B cell (primary cell): ENCODE measurements around the gene TMBIM6. TPM values are rescaled to one million over a fixed set of nuclear protein-coding genes. Genes with fewer than 3 reads are reported as not detected.

Experiments
- ATAC-seq: fragments of 200-7000 bp; cut with Tn5 transposase; one replicate; pipeline ENCODE4 v1.10.0; 2021; ENCODE audit warnings: low read depth, mild to moderate bottlenecking, moderate number of reproducible peaks, moderate library complexity
- CTCF ChIA-PET: fragments of 350-600 bp; sonication (Branson Sonifier 250); formaldehyde crosslinking; loops from one replicate; lab custom pipeline; 2021; ENCODE audit warnings: antibody characterized with exemption, inconsistent platforms; lab: Charles Lee
- POLR2A ChIA-PET: fragments of 350-600 bp; sonication (Branson Sonifier 250); formaldehyde crosslinking; loops from one replicate; lab custom pipeline; 2021; ENCODE audit warnings: antibody characterized with exemption; lab: Charles Lee
- DNase-seq: peaks from one replicate; pipeline ENCODE4 v3.0.0; 2013
- H2AFZ ChIP-seq: 2 replicates; pipeline ENCODE4 v1.6.1; 2012; ENCODE audit warnings: mild to moderate bottlenecking, low read depth, low read length; ENCODE audit not compliant: insufficient read depth, poor library complexity, severe bottlenecking
- H3K27ac ChIP-seq, 2 donors: 1 replicate in 1 of 2; 2 replicates in 1 of 2; pipeline ENCODE4 v1.5.1; 2012 to 2013; ENCODE audit warnings: low read length in 2 of 2, mild to moderate bottlenecking in 2 of 2, moderate library complexity in 1 of 2
- H3K27me3 ChIP-seq, 4 experiments: fragments of 200-600 bp in 1 of 4; sonication (generic) in 1 of 4; replicated peaks in 1 of 4; 1 replicate in 2 of 4; 2 replicates in 2 of 4; pipeline versions ENCODE4 v1.6.1 to v1.7.0; 2013 to 2016; ENCODE audit warnings: low read length in 3 of 4, mild to moderate bottlenecking in 2 of 4, mixed read lengths in 1 of 4, moderate library complexity in 1 of 4; ENCODE audit not compliant: insufficient read depth in 4 of 4, control insufficient read depth in 3 of 4; ENCODE audit errors: control extremely low read depth in 1 of 4
- H3K36me3 ChIP-seq, 2 experiments: replicated peaks in 1 of 2; 1 replicate in 1 of 2; 2 replicates in 1 of 2; pipeline versions ENCODE4 v1.6.1 to v1.7.1; 2013; ENCODE audit warnings: low read length in 1 of 2; ENCODE audit not compliant: insufficient read depth in 2 of 2, control insufficient read depth in 1 of 2; ENCODE audit errors: control extremely low read depth in 1 of 2, extremely low read depth in 1 of 2
- H3K4me1 ChIP-seq, 2 donors: fragments of 200-600 bp in 1 of 2; sonication (generic) in 1 of 2; 1 replicate in 1 of 2; 2 replicates in 1 of 2; pipeline versions ENCODE4 v1.5.1 to v1.6.1; 2013 to 2017; ENCODE audit warnings: low read length in 2 of 2; ENCODE audit not compliant: control insufficient read depth in 2 of 2, insufficient read depth in 2 of 2
- H3K4me2 ChIP-seq: replicated peaks from 2 replicates; pipeline ENCODE3; 2012; ENCODE audit warnings: mild to moderate bottlenecking, low read depth, low read length; ENCODE audit not compliant: poor library complexity, severe bottlenecking
- H3K4me3 ChIP-seq, 5 experiments: fragments of 200-600 bp in 1 of 5; sonication (generic) in 1 of 5; 1 replicate in 3 of 5; 2 replicates in 2 of 5; pipeline versions ENCODE4 v1.5.1 to v1.7.0; 2011 to 2016; ENCODE audit warnings: low read length in 4 of 5, mild to moderate bottlenecking in 4 of 5, low read depth in 2 of 5, control low read depth in 1 of 5, moderate library complexity in 1 of 5; ENCODE audit not compliant: insufficient read depth in 1 of 5; ENCODE audit errors: control extremely low read depth in 1 of 5, extremely low read depth in 1 of 5
- H3K79me2 ChIP-seq: fragments of 200-600 bp; sonication (generic); one replicate; pipeline ENCODE4 v1.6.0; 2016; ENCODE audit warnings: low read length; ENCODE audit not compliant: control insufficient read depth, insufficient read depth
- H3K9ac ChIP-seq: fragments of 200-600 bp; sonication (generic); 2 replicates; pipeline ENCODE4 v1.6.1; 2017; ENCODE audit warnings: mild to moderate bottlenecking, low read length, moderate library complexity
- H3K9me3 ChIP-seq, 3 donors: one replicate each; pipeline versions ENCODE4 v1.6.1 to v1.7.1; 2013; ENCODE audit warnings: low read length in 2 of 3; ENCODE audit not compliant: control insufficient read depth in 2 of 3, insufficient read depth in 1 of 3; ENCODE audit errors: control extremely low read depth in 1 of 3
- H4K20me1 ChIP-seq: 2 replicates; pipeline ENCODE4 v1.6.0; 2012; ENCODE audit warnings: mild to moderate bottlenecking, low read length; ENCODE audit not compliant: insufficient read depth, control insufficient read depth, poor library complexity, severe bottlenecking
- H3K27ac Mint-ChIP-seq: one replicate; pipeline ENCODE4 v1.8.0; 2021; ENCODE audit warnings: mixed read lengths
- H3K27me3 Mint-ChIP-seq: one replicate; pipeline ENCODE4 v1.8.0; 2021; ENCODE audit warnings: mixed read lengths
- H3K4me1 Mint-ChIP-seq: one replicate; pipeline ENCODE4 v1.8.0; 2021; ENCODE audit warnings: mixed read lengths
- H3K4me3 Mint-ChIP-seq: one replicate; pipeline ENCODE4 v1.8.0; 2021; ENCODE audit warnings: mixed read lengths
- H3K9me3 Mint-ChIP-seq: one replicate; pipeline ENCODE4 v1.8.0; 2022; ENCODE audit warnings: mixed read lengths; ENCODE audit not compliant: insufficient read depth
- CTCF ChIP-seq: fragments of 200-600 bp; IDR thresholded peaks from one replicate; pipeline ENCODE4 v1.8.0; 2022; ENCODE audit warnings: antibody characterized with exemption, mild to moderate bottlenecking
- EZH2 ChIP-seq: IDR thresholded peaks from 2 replicates; pipeline ENCODE4 v1.6.1; 2012; ENCODE audit warnings: borderline replicate concordance, low read depth, mild to moderate bottlenecking, moderate library complexity, low read length; ENCODE audit not compliant: insufficient read depth, poor library complexity, severe bottlenecking
- WGBS: methylation state at CpG from one replicate; pipeline ENCODE4 v1.1.5; 2013; ENCODE audit warnings: missing lambda C conversion rate; ENCODE audit not compliant: insufficient coverage; 5-methylcytosine and 5-hydroxymethylcytosine counted together
- intact Hi-C: fragments of 100-400 bp; cut with micrococcal nuclease; formaldehyde crosslinking; loops from one replicate; pipeline ENCODE4 v1.10.0; 2022
- polyA plus RNA-seq: library from polyadenylated mRNA; depleted of rRNA; stranded (reverse); fragments of >200 nt; gene quantifications from 2 replicates; pipeline ENCODE4 v1.2.3, GENCODE V29; 2012
- total RNA-seq, 2 donors: library from RNA; stranded (reverse); fragments of 120-200 nt in 1 of 2; gene quantifications; 1 replicate in 1 of 2; 2 replicates in 1 of 2; pipeline versions ENCODE4 v1.2.3 to v1.2.4, GENCODE V29; 2013 to 2022

Gene TMBIM6
- total and polyA plus RNA-seq, 2 donors (not counting 1 experiment from before 2014, with no cell fraction given), result 178 to 336 TPM

DNA sequence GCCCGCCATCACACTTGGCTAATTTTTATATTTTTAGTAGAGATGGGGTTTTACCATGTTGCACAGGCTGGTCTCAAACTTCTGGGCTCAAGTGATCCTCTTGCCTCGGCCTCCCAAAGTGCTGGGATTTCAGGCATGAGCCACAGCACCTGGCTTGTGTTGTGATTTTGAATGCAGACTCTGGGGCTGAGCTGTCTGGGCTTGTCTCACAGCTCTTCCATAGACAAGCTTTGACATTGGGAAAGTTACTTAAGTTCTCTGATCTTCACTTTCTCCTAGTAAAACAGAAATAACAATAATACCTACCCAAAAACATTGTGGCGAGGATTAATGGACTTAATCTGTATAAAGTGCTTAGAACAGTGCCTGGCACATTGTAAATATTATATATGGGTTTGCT lies 36.0 kb downstream of the TMBIM6 start:
- whole genome bisulfite sequencing, result 100% methylated on average over 1 of the region's 3 CpGs
- Mint-ChIP-seq H3K4me3 (no peak overlapping the region), H3K27me3 (peaks cover 27% of the 10 kb centered on the region), H3K4me1 (peaks cover 11% of the 10 kb centered on the region), H3K9me3 (no peaks in the 10 kb centered on the region), H3K27ac (no peak overlapping the region)
- no peak overlapping the region for H3K4me2 ChIP-seq
- peaks cover 0 to 10% of the 10 kb centered on the region in 2 donors for H3K4me1 ChIP-seq
- ATAC-seq, result no peak
- ChIA-PET POLR2A (interaction anchor here (1.0 to 1.2 kb wide), 3 partner anchors 36 to 152 kb away, joined by 4 to 9 read pairs (median 8); partner anchors contain the start of gene TMBIM6), CTCF (interaction anchor here (0.6 to 4.7 kb wide), 33 partner anchors 8 to 419 kb away, joined by 3 to 43 read pairs (median 5); partner anchors contain the start of genes BCDIN3D, NCKAP5L and TMBIM6)
- no peak overlapping the region for H3K27ac ChIP-seq
- H3K9me3 ChIP-seq, result peaks cover 0 to 3% (median 0%) of the 10 kb centered on the region in 3 donors
- no peaks in the 10 kb centered on the region for H3K36me3 ChIP-seq
- no peaks in the 10 kb centered on the region for H3K79me2 ChIP-seq
- intact Hi-C loops, result no loop called here
- H4K20me1 ChIP-seq, result no peaks in the 10 kb centered on the region
- no peak overlapping the region for H3K4me3 ChIP-seq
- no peak for DNase-seq
- TF ChIP-seq CTCF (no peak), EZH2 (no peak)
- H3K27me3 ChIP-seq, result peaks cover 0 to 19% (median 5%) of the 10 kb centered on the region in 4 experiments
- H2AFZ ChIP-seq, result no peak overlapping the region
- no peak overlapping the region for H3K9ac ChIP-seq
